ENCODE results near the gene WASF2. TPM values are rescaled to one million over a fixed set of nuclear protein-coding genes. Genes with fewer than 3 reads are reported as not detected.
"Not testable (repeated sequence)": the region's sequence is repeated elsewhere in the genome, so short reads cannot be mapped to it uniquely, and the experiment has no call there.

The WASF2 gene
- total and polyA plus RNA-seq, 12 donors = 17.4 to 159 (median 60.9) TPM

DNA sequence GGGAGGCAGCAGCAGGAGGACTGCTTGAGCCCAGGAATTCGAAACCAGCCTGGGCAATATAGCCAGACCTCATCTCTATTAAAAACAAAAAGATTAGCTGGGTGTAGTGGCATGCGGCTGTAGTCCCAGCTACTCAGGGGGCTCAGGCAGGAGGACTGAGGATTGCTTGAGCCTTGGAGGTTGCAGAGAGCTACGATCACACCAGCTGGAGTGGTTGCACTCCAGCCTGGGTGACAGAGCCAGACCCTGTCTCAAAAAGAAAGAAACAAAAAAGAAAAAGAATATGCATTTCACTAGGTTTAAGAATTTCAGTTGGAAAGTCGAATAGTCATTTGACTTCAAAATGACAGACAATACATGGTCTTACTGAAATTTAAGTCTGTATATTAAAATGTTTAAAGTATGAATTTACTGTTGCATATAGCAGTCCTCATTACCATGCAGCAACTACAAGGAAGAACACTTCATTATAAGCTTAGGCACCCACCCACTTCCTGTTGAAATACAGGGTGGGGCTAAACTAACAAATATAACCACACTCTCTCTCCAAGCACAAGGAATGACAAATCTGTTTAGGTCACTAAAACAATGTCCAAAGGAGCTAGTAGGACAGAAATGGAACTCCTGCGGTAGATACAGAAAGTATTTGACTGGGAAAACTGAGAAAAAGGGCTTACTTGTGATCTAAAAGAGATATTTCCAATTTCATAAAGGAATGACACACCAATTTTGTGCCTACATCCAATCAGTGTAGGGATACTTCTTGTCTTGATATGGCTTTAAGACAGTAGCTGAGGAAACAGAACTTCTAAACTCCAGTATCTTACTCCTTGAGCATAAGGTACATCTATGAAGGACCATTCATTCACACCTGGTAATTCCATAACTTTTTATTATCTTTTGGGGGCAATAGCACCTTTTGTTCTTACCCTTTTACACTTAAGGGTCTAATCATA is 53.5 kb downstream of the WASF2 start:
- 52 to 63% (median 60%) methylated on average over 5 of the region's 5 CpGs for WGBS, 4 donors
- TF ChIP-seq, protein P1, sequence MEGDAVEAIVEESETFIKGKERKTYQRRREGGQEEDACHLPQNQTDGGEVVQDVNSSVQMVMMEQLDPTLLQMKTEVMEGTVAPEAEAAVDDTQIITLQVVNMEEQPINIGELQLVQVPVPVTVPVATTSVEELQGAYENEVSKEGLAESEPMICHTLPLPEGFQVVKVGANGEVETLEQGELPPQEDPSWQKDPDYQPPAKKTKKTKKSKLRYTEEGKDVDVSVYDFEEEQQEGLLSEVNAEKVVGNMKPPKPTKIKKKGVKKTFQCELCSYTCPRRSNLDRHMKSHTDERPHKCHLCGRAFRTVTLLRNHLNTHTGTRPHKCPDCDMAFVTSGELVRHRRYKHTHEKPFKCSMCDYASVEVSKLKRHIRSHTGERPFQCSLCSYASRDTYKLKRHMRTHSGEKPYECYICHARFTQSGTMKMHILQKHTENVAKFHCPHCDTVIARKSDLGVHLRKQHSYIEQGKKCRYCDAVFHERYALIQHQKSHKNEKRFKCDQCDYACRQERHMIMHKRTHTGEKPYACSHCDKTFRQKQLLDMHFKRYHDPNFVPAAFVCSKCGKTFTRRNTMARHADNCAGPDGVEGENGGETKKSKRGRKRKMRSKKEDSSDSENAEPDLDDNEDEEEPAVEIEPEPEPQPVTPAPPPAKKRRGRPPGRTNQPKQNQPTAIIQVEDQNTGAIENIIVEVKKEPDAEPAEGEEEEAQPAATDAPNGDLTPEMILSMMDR (IDR thresholded peaks at IDR 0.05) = no peak
- TF ChIP-seq POLR2A (IDR thresholded peaks at IDR 0.05) = no peak
- peak overlapping the region; percentile 8 to 70 (median 23) for H3K27ac ChIP-seq
- no peaks in the 10 kb centered on the region for H3K36me3 ChIP-seq (replicated peaks in 1 of 2)
- H3K9me3 ChIP-seq (replicated peaks in 1 of 3) = no peaks in the 10 kb centered on the region
- DNase-seq = no peak
- H3K27me3 ChIP-seq = no peaks in the 10 kb centered on the region
- no peak overlapping the region for H3K4me3 ChIP-seq
- H3K4me1 ChIP-seq (replicated peaks in 1 of 2) = peaks cover 47 to 80% of the 10 kb centered on the region in 2 donors
- intact Hi-C loops (cut with DNase I) = loop anchor here in 1 of 2 donors (10.0 kb wide), 1 partner anchor 48 kb away; no protein-coding TSS in a partner anchor

- Histone ChIP-seq H3K27ac (peak overlapping the region; percentile 8 to 70 (median 23)), H3K4me3 (no peak overlapping the region), H3K27me3 (no peaks in the 10 kb centered on the region), H3K36me3 (replicated peaks in 1 of 2) (no peaks in the 10 kb centered on the region), H3K9me3 (replicated peaks in 1 of 3) (no peaks in the 10 kb centered on the region), H3K4me1 (replicated peaks in 1 of 2) (peaks cover 54 to 88% of the 10 kb centered on the region in 2 donors)
- DNase-seq = peak in 2 of 7 donors; percentile 32 to 46
- intact Hi-C loops (cut with DNase I) = loop anchor here in 1 of 2 donors (10.0 kb wide), 1 partner anchor 49 kb away; no protein-coding TSS in a partner anchor
- WGBS, 4 donors = 25 to 53% (median 46%) methylated on average over 1 to 2 of the region's 2 CpGs
- TF ChIP-seq, protein P1 (IDR thresholded peaks at IDR 0.05) = no peak
These were observed 54.3 kb downstream of the WASF2 start for GRCh38 chr1:27435566-27436203.

GRCh38 chr1:27433706-27434105 is 56.3 kb downstream of the WASF2 start:
- peaks cover 64 to 95% of the 10 kb centered on the region in 2 donors for H3K4me1 ChIP-seq (replicated peaks in 1 of 2)
- WGBS, 4 donors = 89 to 93% (median 91%) methylated on average over 3 of the region's 3 CpGs
- no peak overlapping the region for H3K4me3 ChIP-seq
- TF ChIP-seq POLR2A (IDR thresholded peaks at IDR 0.05) = no peak
- TF ChIP-seq, protein P1 (IDR thresholded peaks at IDR 0.05) = no peak
- no peaks in the 10 kb centered on the region for H3K9me3 ChIP-seq (replicated peaks in 1 of 3)
- DNase-seq = no peak
- no peaks in the 10 kb centered on the region for H3K36me3 ChIP-seq (replicated peaks in 1 of 2)
- intact Hi-C loops (cut with DNase I) = loop anchor here in 1 of 2 donors (10.0 kb wide), 1 partner anchor 51 kb away; no protein-coding TSS in a partner anchor
- peak overlapping the region in 1 of 5 donors; percentile 7 for H3K27ac ChIP-seq
- no peaks in the 10 kb centered on the region for H3K27me3 ChIP-seq

DNA sequence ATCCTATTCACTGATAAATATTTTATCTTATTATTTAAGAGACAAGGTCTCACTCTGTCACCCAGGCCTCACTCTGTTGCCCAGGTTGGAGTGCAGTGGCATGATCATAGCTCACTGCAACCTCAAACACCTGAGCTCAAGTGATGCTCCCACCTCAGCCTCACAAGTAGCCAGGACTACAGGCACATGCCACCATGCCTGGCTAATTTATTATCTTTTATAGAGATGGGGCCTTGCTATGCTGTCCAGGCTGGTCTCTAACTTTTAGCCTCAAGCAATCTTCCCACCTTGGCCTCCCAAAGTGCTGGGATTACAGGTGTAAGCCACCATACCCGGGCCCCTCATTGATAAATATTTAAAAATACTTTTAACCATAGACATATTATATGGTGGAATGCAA is 57.2 kb downstream of the WASF2 start:
- not testable (repeated sequence) for H3K36me3 ChIP-seq (replicated peaks in 1 of 2); H3K4me3 ChIP-seq; H3K9me3 ChIP-seq (replicated peaks in 1 of 3); H3K27me3 ChIP-seq; H3K27ac ChIP-seq
- intact Hi-C loops (cut with DNase I) = loop anchor here in 1 of 2 donors (10.0 kb wide), 1 partner anchor 52 kb away; no protein-coding TSS in a partner anchor
- H3K4me1 ChIP-seq (replicated peaks in 1 of 2) = peaks cover 59 to 95% of the 10 kb centered on the region in 2 donors
- WGBS, 4 donors = 92 to 97% (median 95%) methylated on average over 1 of the region's 1 CpG
- DNase-seq = peak in 2 of 7 donors; percentile 12 to 41
